Embryonic facial prominence (tissue), 1 donor: Measurements from ENCODE around the gene SCYL2.
"Not testable (repeated sequence)": the region's sequence is repeated elsewhere in the genome, so short reads cannot be mapped to it uniquely, and the experiment has no call there.

Source experiments
- DNase-seq: peaks from one replicate; pipeline ENCODE4 v3.0.0-alpha.2; 2016; ENCODE audit errors: extremely low spot score

The SCYL2 gene

GRCh38 chr12:100265732-100266584 is 1.0 kb upstream of the SCYL2 start:
- no peak for DNase-seq

- no peak for DNase-seq
Observed at GRCh38 chr12:100266585-100266834, 467 bp upstream of the SCYL2 start.

DNA sequence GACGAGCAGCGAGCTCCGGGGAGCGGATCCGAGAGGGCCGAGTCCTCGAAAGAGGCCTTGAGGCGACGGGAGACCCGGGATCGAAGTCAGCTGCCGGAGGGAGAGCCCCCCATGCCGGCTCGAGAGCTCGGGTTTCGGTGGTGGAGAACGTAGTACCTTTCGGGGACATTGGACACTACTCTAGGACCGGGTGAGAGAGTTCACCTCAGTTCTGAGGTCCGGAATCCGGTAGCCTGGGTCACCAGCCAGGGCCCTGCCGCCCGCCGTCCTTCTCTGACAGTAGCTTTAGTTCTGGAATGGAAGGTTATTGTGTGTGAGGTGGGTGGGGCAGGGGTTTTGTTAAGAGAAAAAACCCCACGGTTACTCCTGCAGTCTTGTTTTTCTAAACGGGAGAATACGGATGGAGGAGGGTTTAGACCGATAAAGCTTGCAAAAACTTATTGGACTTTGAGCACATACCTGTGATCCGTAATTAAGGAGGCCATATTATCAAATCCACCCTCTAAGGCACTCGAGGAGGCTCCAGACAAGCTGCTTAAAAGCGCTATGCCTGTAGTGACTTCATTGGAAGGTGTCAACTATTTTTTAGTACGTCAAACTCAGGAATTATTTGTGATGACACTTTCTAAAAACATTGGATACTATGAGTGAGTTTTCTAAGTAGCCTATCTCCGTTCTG is 765 bp downstream of the SCYL2 start:
- no peak for DNase-seq

DNA sequence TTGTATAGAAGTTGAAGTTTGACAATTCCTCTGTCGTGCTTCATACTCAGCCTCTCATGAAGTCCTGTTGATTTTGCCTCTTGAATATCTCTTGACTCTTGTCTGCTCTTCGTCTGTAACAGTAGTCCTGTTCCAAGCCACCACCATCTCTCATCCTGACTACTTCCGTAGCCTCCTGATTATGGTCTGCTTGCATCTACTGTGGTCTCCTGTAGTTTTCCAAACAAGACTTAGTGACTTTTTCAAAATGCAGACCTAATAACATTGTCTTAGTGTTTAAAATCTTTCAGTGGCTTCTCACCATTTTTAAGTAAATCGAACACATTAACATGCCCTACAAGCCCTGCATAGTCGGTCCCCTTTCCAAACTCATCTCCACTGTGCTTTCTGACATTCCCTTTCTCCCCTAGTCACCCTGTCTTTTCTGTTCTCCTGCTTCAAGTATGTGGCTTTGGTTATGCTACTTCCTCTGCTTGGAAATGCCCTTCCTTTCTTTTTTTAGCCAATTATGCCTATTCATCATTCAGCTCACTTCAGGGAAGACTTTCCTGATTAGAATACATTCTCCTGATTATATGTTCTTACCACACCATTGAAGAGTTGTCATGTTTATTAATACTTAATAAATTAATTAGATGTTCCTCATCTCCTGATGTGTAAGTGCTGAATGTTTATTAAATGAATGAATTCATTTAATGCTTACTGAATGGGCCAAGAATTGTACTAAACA is 2.0 kb downstream of the SCYL2 start:
- no peak for DNase-seq

GRCh38 chr12:100273782-100274181 is 6.8 kb downstream of the SCYL2 start:
- DNase-seq, result no peak

DNA sequence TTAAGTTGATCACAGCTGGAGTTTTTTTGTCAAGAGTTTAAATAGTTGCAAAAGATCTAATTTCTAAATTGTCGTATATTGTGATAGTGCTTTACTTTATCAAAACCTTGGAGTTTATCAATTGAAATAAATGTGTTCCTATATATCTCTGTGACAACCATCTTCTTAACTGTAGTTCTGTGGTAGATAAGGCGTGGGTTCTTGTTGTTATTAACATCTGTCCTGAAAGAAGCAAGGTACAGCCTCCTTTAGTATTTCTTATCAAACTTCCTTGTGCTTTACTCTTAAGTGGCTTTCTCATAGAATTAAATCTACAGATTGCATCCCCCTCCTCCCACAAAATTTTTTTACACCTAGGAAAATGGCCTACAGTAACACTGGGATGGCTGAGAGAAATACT is 7.3 kb downstream of the SCYL2 start:
- no peak for DNase-seq

GRCh38 chr12:100279159-100279558 is 12.2 kb downstream of the SCYL2 start:
- DNase-seq, result no peak

GRCh38 chr12:100279607-100280244 is 12.7 kb downstream of the SCYL2 start:
- DNase-seq, result no peak

- not testable (repeated sequence) for DNase-seq
Observed at GRCh38 chr12:100284556-100284955, 17.6 kb downstream of the SCYL2 start.

DNA sequence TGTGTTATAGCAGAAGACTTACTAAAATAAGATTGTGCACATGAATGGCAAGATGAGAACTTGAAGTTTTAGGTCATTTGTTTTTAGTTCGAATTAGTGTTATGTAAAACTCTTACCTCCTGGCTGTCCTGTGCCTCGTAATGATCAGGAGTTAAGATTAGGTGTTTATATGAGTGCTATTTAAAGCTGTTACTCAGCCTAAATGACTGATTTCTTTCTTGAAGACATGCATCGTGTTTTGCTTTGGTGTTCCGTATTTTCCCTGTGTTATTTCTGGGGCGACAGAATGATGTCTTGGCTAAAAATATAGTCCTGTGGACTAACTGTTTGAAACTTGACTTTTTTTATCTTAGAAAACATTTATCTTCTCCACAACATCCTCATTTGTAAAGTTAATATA is 22.1 kb downstream of the SCYL2 start:
- no peak for DNase-seq

- DNase-seq, result no peak
Observed at GRCh38 chr12:100290016-100290415, 23.0 kb downstream of the SCYL2 start.

DNA sequence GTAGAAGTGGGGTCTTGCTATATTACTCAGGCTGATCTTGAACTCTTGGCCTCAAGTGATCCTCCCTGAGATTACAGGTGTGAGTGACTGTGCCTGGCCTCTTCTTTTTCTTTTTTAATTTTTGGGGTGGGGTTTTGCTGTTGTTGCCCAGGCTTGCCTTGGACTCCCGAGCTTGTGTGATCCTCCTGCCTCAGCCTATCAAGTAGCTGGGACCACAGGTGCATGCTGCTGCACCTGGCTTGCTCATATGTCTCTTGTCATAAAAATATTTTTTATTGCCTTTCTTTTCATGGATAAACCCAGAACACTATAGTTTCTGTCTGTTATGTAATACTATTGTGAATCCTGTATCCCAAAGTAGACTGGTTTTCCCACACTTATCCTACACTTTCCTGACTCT is 26.0 kb downstream of the SCYL2 start:
- DNase-seq, result no peak

GRCh38 chr12:100294366-100294765 is 27.4 kb downstream of the SCYL2 start:
- not testable (repeated sequence) for DNase-seq

DNA sequence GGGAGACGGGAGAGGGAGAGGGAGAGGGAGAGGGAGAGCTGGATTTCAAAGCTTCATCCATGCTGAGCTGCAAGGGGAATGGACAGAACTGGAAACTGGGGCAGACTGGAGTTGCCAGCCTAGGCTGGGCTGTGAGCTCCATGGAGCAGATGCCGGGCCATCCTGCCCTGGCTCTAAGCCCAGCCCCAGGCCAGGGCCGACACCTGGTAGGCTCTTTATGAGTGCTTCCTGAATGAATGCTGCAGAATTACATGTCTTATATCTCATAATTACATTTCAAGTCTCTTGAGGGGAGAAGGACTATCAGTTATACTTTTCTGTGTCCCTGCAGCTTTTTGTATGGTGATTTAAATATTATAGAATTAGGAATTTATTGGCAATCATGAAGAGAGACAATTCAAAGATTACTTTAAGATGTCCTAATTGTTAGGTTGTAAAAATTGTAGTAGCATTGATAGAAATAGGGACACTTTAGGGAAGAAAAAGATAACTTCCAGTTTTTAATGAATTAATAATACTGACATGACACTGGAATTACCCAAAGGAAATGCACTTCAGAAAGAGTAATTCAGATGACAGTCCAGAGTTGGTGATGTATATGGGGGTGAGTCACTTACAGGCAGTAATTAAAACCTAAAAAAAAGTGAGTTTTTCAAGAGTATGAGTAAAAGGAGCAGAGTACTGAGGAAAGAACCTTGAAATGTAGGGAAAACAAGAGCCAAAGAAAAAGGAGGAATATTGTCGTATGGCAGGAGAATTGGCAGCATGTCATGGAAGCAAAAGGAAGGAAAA is 29.0 kb downstream of the SCYL2 start:
- DNase-seq, result no peak

DNA sequence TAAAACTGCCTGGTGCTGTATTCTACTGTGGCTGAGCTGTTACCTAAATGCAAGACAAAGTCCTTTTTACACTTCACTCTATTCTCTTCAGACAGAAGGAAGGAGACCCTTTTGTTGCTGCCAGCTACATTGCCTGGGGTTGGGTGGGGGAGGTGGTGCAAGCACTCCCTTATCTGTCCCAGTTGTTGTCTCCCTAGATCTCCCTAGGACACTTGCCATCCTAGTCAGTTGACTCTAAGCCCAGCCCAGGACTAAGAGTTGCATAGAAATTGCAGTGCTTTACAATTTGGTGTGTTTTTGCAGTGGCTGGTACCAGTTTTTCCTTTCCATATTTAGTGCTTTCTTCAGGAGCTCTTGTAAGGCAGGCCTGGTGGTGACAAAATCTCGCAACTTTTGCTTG is 35.1 kb downstream of the SCYL2 start:
- DNase-seq, result no peak

DNA sequence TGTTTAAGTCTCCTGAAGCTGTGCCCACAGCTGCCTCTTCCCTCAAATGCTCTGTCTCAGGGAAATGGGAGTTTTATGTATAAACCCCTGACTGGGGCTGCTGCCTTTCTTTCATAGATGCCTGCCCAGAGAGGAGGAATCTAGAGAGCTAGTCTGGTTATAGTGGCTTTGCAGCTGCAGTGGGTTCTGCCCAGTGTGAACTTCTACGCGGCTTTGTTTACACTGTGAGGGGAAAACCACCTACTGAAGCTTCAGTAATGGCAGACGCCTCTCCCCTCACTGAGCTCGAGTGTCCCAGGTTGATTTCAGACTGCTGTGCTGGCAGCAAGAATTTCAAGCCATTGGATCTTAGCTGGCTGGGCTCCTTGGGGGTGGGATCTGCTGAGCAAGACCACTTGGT is 36.9 kb downstream of the SCYL2 start:
- no peak for DNase-seq

- not testable (repeated sequence) for DNase-seq
Observed at GRCh38 chr12:100304334-100304733, 37.4 kb downstream of the SCYL2 start.

DNA sequence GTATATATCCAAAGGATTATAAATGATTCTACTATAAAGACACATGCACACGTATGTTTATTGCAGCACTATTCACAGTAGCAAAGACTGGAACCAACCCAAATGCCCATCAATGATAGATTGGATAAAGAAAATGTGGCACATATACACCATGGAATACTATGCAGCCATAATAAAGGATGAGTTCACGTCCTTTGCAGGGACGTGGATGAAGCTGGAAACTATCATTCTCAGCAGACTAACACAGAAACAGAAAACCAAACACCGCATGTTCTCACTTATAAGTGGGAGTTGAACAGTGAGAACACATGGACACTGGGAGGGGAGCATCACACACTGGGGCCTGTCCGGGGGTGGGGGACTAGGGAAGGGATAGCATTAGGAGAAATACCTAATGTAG is 41.2 kb downstream of the SCYL2 start:
- not testable (repeated sequence) for DNase-seq

DNA sequence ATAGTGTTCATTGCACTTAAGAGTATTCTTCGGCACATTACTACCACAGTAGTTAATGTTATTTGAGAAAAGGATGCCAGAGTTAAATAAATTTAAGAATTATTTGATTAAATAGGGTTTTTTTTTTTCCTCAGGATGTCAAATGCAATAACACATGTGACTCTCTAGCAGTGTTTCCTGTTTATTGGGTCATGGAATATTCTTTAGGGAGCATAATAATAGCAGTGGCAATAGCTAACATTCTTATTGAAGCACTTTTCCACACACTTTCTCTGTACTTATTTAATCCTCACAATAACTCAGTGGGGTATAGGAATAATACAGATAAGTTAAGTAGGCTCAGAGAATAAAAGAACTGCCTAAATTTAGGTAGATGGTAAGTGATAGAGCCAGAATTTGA is 44.3 kb downstream of the SCYL2 start:
- DNase-seq, result no peak

- DNase-seq, result no peak
Observed at GRCh38 chr12:100317371-100317770, 50.4 kb downstream of the SCYL2 start.

- DNase-seq, result no peak
Observed at GRCh38 chr12:100324498-100324897, 57.5 kb downstream of the SCYL2 start.

DNA sequence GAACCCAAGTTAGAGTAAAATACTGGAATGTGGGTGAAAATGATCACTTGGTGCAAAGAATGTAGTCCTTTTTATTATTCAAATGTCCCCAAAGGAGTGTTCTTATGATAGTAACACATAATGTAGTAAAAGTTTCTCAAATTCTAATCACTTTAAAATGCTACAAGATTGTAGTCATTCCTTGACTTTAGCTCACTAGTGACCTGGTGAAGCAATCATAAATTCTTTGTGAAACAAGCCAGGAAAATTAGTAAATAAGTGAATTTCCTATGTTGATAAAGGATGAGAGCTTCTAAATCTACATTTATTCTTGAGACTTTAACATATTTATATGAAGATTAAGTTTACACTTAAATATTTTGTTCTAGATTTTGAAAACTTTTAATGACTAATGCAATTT is 59.2 kb downstream of the SCYL2 start:
- no peak for DNase-seq
